Ishikawa (cell line): ENCODE data around the gene ADGRE1.

ENCODE experiments used
- EP300 ChIP-seq: IDR thresholded peaks from 2 replicates; pipeline ENCODE4 v1.6.1; 2012; ENCODE audit warnings: borderline replicate concordance
- MAX ChIP-seq: IDR thresholded peaks from 2 replicates; pipeline ENCODE4 v1.6.1; 2012
- RAD21 ChIP-seq: IDR thresholded peaks from 2 replicates; pipeline ENCODE4 v1.6.1; 2012; ENCODE audit warnings: low read depth
- YY1 ChIP-seq: IDR thresholded peaks from 2 replicates; pipeline ENCODE4 v1.6.1; 2012; ENCODE audit warnings: low read depth

GRCh38 chr19:6890938-6891337, 3.6 kb downstream of the ADGRE1 start:
- TF ChIP-seq YY1 (no peak), MAX (no peak), RAD21 (no peak), EP300 (no peak)
